ENCODE data around the gene CHST12.
"Not testable (repeated sequence)": the region's sequence is repeated elsewhere in the genome, so short reads cannot be mapped to it uniquely, and the experiment has no call there.

CHST12 gene

DNA sequence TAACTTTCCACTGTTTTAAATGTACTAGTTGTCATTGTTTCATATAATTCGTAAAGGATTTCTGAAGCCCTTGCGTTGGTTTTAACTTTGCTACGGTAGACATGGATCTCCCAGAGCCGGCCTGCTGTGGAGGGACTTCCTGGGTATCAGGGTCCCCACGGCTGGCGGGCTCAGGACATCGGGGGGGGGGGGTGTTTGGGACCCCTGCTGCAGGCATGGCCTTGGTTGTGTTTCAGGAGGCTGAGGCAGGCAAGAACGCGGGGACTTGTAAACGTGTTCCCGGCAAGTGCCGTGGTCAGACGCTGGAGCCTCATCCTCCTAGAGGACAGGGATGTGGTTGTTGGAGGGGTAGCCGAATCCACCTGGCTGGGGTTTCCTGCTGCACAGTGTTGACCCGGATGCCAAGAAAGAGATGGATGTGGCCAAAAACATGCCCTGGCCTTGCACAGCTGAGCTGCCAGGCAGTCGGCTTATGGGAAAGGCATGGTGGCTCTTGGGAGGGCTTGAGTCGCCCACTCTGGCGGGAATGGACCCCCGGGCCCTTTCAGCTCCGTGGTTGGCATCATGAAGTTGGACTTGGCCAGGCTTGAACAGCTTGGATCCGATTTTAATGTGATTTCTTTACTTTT is 21.4 kb upstream of the CHST12 start:
- TF ChIP-seq, protein P1, sequence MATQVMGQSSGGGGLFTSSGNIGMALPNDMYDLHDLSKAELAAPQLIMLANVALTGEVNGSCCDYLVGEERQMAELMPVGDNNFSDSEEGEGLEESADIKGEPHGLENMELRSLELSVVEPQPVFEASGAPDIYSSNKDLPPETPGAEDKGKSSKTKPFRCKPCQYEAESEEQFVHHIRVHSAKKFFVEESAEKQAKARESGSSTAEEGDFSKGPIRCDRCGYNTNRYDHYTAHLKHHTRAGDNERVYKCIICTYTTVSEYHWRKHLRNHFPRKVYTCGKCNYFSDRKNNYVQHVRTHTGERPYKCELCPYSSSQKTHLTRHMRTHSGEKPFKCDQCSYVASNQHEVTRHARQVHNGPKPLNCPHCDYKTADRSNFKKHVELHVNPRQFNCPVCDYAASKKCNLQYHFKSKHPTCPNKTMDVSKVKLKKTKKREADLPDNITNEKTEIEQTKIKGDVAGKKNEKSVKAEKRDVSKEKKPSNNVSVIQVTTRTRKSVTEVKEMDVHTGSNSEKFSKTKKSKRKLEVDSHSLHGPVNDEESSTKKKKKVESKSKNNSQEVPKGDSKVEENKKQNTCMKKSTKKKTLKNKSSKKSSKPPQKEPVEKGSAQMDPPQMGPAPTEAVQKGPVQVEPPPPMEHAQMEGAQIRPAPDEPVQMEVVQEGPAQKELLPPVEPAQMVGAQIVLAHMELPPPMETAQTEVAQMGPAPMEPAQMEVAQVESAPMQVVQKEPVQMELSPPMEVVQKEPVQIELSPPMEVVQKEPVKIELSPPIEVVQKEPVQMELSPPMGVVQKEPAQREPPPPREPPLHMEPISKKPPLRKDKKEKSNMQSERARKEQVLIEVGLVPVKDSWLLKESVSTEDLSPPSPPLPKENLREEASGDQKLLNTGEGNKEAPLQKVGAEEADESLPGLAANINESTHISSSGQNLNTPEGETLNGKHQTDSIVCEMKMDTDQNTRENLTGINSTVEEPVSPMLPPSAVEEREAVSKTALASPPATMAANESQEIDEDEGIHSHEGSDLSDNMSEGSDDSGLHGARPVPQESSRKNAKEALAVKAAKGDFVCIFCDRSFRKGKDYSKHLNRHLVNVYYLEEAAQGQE (IDR thresholded peaks at IDR 0.05; ENCODE audit: insufficient replicate concordance, low read depth) = no peak
- TF ChIP-seq SPI1 (IDR thresholded peaks at IDR 0.05; ENCODE audit: borderline replicate concordance, low read depth) (no peak), POLR2AphosphoS5 (IDR thresholded peaks at IDR 0.05; ENCODE audit: low read depth) (no peak; the same call in 1 of the 2 replicates), GABPA (IDR thresholded peaks at IDR 0.05; ENCODE audit: low read depth) (no peak)
- TF ChIP-seq, protein P2, sequence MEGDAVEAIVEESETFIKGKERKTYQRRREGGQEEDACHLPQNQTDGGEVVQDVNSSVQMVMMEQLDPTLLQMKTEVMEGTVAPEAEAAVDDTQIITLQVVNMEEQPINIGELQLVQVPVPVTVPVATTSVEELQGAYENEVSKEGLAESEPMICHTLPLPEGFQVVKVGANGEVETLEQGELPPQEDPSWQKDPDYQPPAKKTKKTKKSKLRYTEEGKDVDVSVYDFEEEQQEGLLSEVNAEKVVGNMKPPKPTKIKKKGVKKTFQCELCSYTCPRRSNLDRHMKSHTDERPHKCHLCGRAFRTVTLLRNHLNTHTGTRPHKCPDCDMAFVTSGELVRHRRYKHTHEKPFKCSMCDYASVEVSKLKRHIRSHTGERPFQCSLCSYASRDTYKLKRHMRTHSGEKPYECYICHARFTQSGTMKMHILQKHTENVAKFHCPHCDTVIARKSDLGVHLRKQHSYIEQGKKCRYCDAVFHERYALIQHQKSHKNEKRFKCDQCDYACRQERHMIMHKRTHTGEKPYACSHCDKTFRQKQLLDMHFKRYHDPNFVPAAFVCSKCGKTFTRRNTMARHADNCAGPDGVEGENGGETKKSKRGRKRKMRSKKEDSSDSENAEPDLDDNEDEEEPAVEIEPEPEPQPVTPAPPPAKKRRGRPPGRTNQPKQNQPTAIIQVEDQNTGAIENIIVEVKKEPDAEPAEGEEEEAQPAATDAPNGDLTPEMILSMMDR (IDR thresholded peaks at IDR 0.05; ENCODE audit: insufficient read depth, low read length) = no peak
- Histone ChIP-seq H3K27ac (replicated peaks) (no peak overlapping the region), H3K4me3 (replicated peaks; ENCODE audit: insufficient read depth, low read length) (no peak overlapping the region), H3K27me3 (ENCODE audit: insufficient read depth, poor library complexity, severe bottlenecking) (no peaks in the 10 kb centered on the region)
- DNase-seq (ENCODE audit: low read depth in 1 of 2, low spot score in 1 of 2) = no peak

DNA sequence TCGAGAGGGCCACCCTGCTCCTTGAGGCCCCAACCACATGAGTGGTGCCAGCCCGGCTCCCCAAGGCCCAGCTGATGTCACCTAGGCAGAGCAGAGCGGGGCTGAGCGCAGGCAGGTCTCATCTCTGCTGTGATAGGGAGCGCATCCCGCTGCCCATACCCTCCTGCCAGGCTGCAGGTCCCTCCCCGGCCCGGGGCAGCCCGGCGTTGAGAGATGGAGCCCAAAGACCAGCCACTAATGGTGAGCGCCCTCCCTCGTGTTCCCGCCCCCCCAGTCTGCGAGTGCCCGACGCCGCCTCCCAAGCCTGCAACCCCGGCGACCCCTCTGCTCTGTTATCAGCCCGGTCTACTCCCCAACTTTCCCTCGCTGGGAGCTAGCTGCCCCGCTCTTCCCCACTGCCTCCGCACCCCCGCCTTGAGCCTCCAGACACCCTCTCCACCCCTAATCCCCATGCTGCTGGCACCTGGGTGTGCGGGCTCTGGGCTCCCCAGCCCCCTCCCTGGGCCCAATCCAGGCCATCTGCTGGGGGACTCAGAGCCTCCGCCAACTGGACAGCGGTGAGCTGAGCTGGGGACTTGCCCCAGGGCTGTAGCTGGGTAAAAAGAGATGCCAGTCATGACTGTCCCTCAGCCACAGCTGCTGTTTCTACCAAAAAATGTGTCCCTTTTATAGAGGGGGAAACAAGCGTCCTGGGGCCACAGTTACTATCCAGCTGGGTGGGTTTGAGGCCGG is 19.7 kb upstream of the CHST12 start:
- no peak overlapping the region for H3K4me3 ChIP-seq (replicated peaks; ENCODE audit: insufficient read depth, low read length)
- no peak for DNase-seq (ENCODE audit: low read depth in 1 of 2, low spot score in 1 of 2)
- TF ChIP-seq, protein P1 (IDR thresholded peaks at IDR 0.05; ENCODE audit: insufficient replicate concordance, low read depth) = no peak
- 0 out of 2 replicates have a peak, but pooled peaks have one; percentile 1 for TF ChIP-seq POLR2AphosphoS5 (IDR thresholded peaks at IDR 0.05; ENCODE audit: low read depth)
- no peaks in the 10 kb centered on the region for H3K27me3 ChIP-seq (ENCODE audit: insufficient read depth, poor library complexity, severe bottlenecking)
- H3K27ac ChIP-seq (replicated peaks) = peak overlapping the region; percentile 82

DNA sequence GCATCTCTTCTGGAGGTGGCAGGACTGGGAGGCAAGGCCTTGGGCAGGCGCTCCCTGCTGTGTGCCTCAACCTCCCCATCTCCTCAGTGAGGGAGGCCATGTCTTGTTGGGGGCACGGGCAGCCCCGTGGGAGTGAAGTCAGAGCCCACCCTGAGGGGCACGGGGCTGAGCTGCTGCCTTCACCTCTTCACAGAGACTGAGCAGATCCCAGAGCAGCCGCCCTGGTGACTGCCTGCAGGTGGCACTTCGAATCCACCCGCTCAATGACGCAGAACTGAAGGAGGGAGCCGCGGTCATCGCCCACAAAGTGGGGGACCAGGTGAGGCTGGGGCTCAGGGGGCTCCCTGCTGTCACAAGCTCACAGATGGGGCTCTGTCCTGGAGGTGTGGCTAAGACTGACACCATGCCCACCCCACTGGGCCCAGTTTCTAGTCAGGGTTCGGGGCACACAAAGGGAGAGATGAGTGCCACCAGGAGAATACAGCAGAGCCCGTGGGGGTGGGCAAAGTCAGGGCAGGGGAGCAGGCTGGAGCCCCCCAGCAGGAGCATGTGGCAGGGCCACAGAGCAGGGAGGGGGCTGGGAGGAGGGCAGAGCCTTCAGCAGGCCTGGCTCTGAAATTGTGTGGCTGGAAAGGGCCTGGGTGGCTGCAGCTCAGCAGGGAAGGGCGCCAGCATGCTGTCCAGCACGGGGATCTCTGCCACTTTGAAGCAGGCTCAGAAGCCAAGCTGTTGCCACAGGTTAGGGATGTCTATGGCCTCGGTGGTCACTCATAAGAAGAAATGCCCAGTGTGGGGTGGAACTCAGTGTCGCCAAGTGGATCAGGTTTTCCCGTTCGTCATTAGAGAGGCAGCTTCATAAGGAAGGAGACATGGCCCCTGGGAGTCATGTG is 18.8 kb upstream of the CHST12 start:
- Histone ChIP-seq H3K4me3 (replicated peaks; ENCODE audit: insufficient read depth, low read length) (no peak overlapping the region), H3K27me3 (ENCODE audit: insufficient read depth, poor library complexity, severe bottlenecking) (no peaks in the 10 kb centered on the region), H3K27ac (replicated peaks) (peak overlapping the region; percentile 82)
- no peak for DNase-seq (ENCODE audit: low read depth in 1 of 2, low spot score in 1 of 2)
- TF ChIP-seq, protein P1 (IDR thresholded peaks at IDR 0.05; ENCODE audit: insufficient replicate concordance, low read depth) = no peak
- no peak for TF ChIP-seq SPI1 (IDR thresholded peaks at IDR 0.05; ENCODE audit: borderline replicate concordance, low read depth)
- TF ChIP-seq, protein P2 (IDR thresholded peaks at IDR 0.05; ENCODE audit: insufficient read depth, low read length) = no peak
- no peak for TF ChIP-seq POLR2AphosphoS5 (IDR thresholded peaks at IDR 0.05; ENCODE audit: low read depth)
- no peak for TF ChIP-seq GABPA (IDR thresholded peaks at IDR 0.05; ENCODE audit: low read depth)

DNA sequence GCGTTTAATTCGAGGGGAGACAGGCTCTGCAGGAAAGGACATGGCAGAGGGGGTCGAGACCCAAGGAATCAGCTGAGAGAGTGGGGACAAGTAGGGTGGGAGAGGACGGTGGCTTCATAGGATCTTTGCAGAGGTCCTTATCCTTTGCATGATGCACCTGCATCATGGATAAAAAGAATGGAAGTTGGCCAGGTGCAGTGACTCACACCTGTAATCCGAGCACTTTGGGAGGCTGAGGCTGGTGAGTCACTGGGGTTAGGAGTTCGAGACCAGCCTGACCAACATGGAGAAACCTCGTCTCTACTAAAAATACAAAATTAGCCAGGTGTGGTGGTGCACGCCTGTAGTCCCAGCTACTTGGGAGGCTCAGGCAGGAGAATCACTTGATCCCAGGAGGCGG is 17.3 kb upstream of the CHST12 start:
- DNase-seq (ENCODE audit: low read depth in 1 of 2, low spot score in 1 of 2); H3K27ac ChIP-seq (replicated peaks); H3K27me3 ChIP-seq (ENCODE audit: insufficient read depth, poor library complexity, severe bottlenecking); H3K4me3 ChIP-seq (replicated peaks; ENCODE audit: insufficient read depth, low read length): not testable (repeated sequence)
